DMS53 treated with DMSO at 0.1 percent for 48 hours (cell line): ENCODE measurements around the gene TTBK2.
"Not testable (repeated sequence)": the region's sequence is repeated elsewhere in the genome, so short reads cannot be mapped to it uniquely, and the experiment has no call there.

Experiments used
- DNase-seq: peaks from one replicate; lab custom pipeline; 2025; ENCODE audit not compliant: unreplicated experiment; lab: John Stamatoyannopoulos, UW

The TTBK2 gene

GRCh38 chr15:42826251-42826890, 94.2 kb downstream of the TTBK2 start:
- no peak for DNase-seq

- DNase-seq, result no peak
These were observed 95.0 kb downstream of the TTBK2 start for GRCh38 chr15:42825599-42825998.

- DNase-seq, result no peak
These were observed 99.8 kb downstream of the TTBK2 start for GRCh38 chr15:42820811-42821210.

- no peak for DNase-seq
These were observed 100.8 kb downstream of the TTBK2 start for GRCh38 chr15:42819786-42820185.

- no peak for DNase-seq
These were observed 109.1 kb downstream of the TTBK2 start for GRCh38 chr15:42811433-42811832.

GRCh38 chr15:42808913-42809312, 111.7 kb downstream of the TTBK2 start:
- DNase-seq, result no peak

GRCh38 chr15:42805266-42805665, 115.3 kb downstream of the TTBK2 start:
- DNase-seq, result no peak

- no peak for DNase-seq
These were observed 115.8 kb downstream of the TTBK2 start for GRCh38 chr15:42804739-42805138.

- no peak for DNase-seq
These were observed 117.1 kb downstream of the TTBK2 start for GRCh38 chr15:42803436-42803835.

- DNase-seq, result no peak
These were observed 118.4 kb downstream of the TTBK2 start for GRCh38 chr15:42802168-42802567.

- no peak for DNase-seq
These were observed 119.7 kb downstream of the TTBK2 start for GRCh38 chr15:42800731-42801474.

GRCh38 chr15:42798802-42799201, 121.8 kb downstream of the TTBK2 start:
- DNase-seq, result no peak

GRCh38 chr15:42796955-42797782, 123.4 kb downstream of the TTBK2 start:
- no peak for DNase-seq

- DNase-seq, result no peak
These were observed 131.9 kb downstream of the TTBK2 start for GRCh38 chr15:42788725-42789124.

GRCh38 chr15:42786978-42787377, 133.6 kb downstream of the TTBK2 start:
- DNase-seq, result no peak

GRCh38 chr15:42785569-42785968, 135.0 kb downstream of the TTBK2 start:
- no peak for DNase-seq

- no peak for DNase-seq
These were observed 135.9 kb downstream of the TTBK2 start for GRCh38 chr15:42784705-42785104.

GRCh38 chr15:42782716-42783115, 137.9 kb downstream of the TTBK2 start:
- DNase-seq, result no peak

- DNase-seq, result no peak
These were observed 145.2 kb downstream of the TTBK2 start for GRCh38 chr15:42775416-42775815.

GRCh38 chr15:42772901-42773300, 147.7 kb downstream of the TTBK2 start:
- no peak for DNase-seq

- no peak for DNase-seq
These were observed 148.4 kb downstream of the TTBK2 start for GRCh38 chr15:42772144-42772543.

- DNase-seq, result not testable (repeated sequence)
These were observed 154.5 kb downstream of the TTBK2 start for GRCh38 chr15:42766109-42766508.
